Thoracic aorta (tissue), 2 donors: ENCODE data around the gene TRRAP. TPM values are rescaled to one million over a fixed set of nuclear protein-coding genes. Genes with fewer than 3 reads are reported as not detected.

ENCODE experiments used
- ATAC-seq: fragments of 150-250 bp; one replicate; pipeline ENCODE4 v1.8.0; 2017; ENCODE audit warnings: low read depth; ENCODE audit not compliant: insufficient number of reproducible peaks, low FRiP score
- DNase-seq: peaks from one replicate; pipeline ENCODE4 v3.0.0-alpha.2; 2020; ENCODE audit warnings: low spot score
- H3K27ac ChIP-seq, 2 donors: fragments of 200-600 bp; sonication (generic); 1 replicate in 1 of 2; 2 replicates in 1 of 2; pipeline ENCODE4 v1.5.1; 2016; ENCODE audit warnings: mild to moderate bottlenecking in 2 of 2, moderate library complexity in 2 of 2
- H3K27me3 ChIP-seq: fragments of 200-600 bp; sonication (generic); replicated peaks from 2 replicates; pipeline ENCODE4 v1.6.0; 2016; ENCODE audit warnings: mild to moderate bottlenecking; ENCODE audit not compliant: insufficient read depth
- H3K36me3 ChIP-seq: fragments of 200-600 bp; sonication (generic); one replicate; pipeline ENCODE4 v1.5.1; 2016
- H3K4me1 ChIP-seq, 2 donors: fragments of 200-600 bp; sonication (generic); 1 replicate in 1 of 2; 2 replicates in 1 of 2; pipeline versions ENCODE4 v1.5.1 to v1.6.0; 2016; ENCODE audit warnings: low read depth in 2 of 2, mild to moderate bottlenecking in 1 of 2; ENCODE audit not compliant: control insufficient read depth in 1 of 2
- H3K4me3 ChIP-seq: fragments of 200-600 bp; sonication (generic); 2 replicates; pipeline ENCODE4 v1.5.1; 2016; ENCODE audit warnings: mild to moderate bottlenecking
- H3K9me3 ChIP-seq: fragments of 200-600 bp; sonication (generic); 2 replicates; pipeline ENCODE4 v1.5.1; 2016
- CTCF ChIP-seq: fragments of 200-600 bp; sonication (generic); IDR thresholded peaks from one replicate; pipeline ENCODE4 v1.5.1; 2019; ENCODE audit warnings: antibody characterized with exemption
- total RNA-seq, 2 donors: library from RNA; depleted of rRNA; stranded (reverse); fragments of >200 nt; gene quantifications; one replicate each; pipeline versions ENCODE4 v1.1.0 to v1.2.3, GENCODE V29; 2016

The TRRAP gene
- total RNA-seq, 2 donors from 2014 or later: 44.8 to 49.5 TPM

GRCh38 chr7:99027841-99028240, 149.5 kb downstream of the TRRAP start:
- peaks cover 44% of the 10 kb centered on the region for H3K36me3 ChIP-seq
- no peak for DNase-seq
- ATAC-seq: no peak

DNA sequence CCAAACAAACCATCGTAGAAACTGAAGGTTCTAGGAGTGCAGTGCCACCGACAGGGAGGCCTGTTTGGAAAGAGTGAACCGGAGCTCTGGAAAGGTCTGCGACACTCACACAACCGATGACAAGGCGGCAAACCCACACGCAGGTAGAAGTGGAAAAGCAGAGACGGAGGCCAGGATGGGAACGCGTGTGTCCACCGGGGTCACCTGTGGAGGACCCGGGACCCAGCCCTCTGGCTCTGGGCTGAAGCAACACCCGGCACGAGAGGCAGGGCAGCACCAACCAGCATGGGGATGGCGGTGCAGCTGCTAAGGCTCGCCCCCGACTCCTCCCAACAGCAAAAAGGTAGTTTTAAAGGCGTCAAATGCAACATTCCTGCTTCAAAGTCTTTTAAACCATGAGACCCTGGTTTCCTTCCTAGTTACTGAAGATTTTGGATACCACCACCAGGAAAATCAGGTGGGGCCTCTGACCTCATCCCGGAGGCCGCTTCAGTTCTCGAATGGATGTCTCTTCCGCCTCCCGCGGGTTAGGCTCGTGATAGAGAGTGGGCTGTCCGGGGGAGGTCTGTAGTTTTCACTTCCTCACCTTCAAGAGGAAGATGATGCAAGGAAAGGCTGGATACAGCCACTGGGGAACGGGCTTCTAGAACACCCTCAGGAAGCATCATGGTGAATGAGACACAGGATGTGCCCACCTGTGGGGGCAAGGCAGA, 150.1 kb downstream of the TRRAP start:
- ATAC-seq (no peak), DNase-seq (no peak)
- TF ChIP-seq CTCF: no peak
- H3K9me3 ChIP-seq: no peaks in the 10 kb centered on the region
- peaks cover 23 to 30% of the 10 kb centered on the region in 2 donors for H3K4me1 ChIP-seq
- no peak overlapping the region for H3K27ac ChIP-seq
- peaks cover 50% of the 10 kb centered on the region for H3K36me3 ChIP-seq
- no peak overlapping the region for H3K4me3 ChIP-seq
- H3K27me3 ChIP-seq: no peaks in the 10 kb centered on the region

More at GRCh38 chr7:99027841-99028240, 149.5 kb downstream of the TRRAP start:
- H3K27ac ChIP-seq: no peak overlapping the region
- H3K4me1 ChIP-seq: peaks cover 23 to 30% of the 10 kb centered on the region in 2 donors
- no peaks in the 10 kb centered on the region for H3K9me3 ChIP-seq
- no peak overlapping the region for H3K4me3 ChIP-seq
- no peaks in the 10 kb centered on the region for H3K27me3 ChIP-seq
- TF ChIP-seq CTCF: no peak

GRCh38 chr7:99029466-99030435, 151.4 kb downstream of the TRRAP start:
- Histone ChIP-seq H3K9me3 (no peaks in the 10 kb centered on the region), H3K4me3 (no peak overlapping the region), H3K4me1 (peaks cover 23 to 30% of the 10 kb centered on the region in 2 donors), H3K36me3 (peaks cover 62% of the 10 kb centered on the region), H3K27me3 (no peaks in the 10 kb centered on the region), H3K27ac (peak overlapping the region; percentile 89 to 91)
- no peak for TF ChIP-seq CTCF
- ATAC-seq (no peak), DNase-seq (no peak)

- ATAC-seq (no peak), DNase-seq (no peak)
- Histone ChIP-seq H3K36me3 (peaks cover 69% of the 10 kb centered on the region), H3K4me1 (peaks cover 23 to 31% of the 10 kb centered on the region in 2 donors), H3K4me3 (no peak overlapping the region), H3K27ac (peak overlapping the region; percentile 89 to 91), H3K9me3 (no peaks in the 10 kb centered on the region), H3K27me3 (no peaks in the 10 kb centered on the region)
- no peak for TF ChIP-seq CTCF
Measured at GRCh38 chr7:99030457-99030856, 152.1 kb downstream of the TRRAP start.

DNA sequence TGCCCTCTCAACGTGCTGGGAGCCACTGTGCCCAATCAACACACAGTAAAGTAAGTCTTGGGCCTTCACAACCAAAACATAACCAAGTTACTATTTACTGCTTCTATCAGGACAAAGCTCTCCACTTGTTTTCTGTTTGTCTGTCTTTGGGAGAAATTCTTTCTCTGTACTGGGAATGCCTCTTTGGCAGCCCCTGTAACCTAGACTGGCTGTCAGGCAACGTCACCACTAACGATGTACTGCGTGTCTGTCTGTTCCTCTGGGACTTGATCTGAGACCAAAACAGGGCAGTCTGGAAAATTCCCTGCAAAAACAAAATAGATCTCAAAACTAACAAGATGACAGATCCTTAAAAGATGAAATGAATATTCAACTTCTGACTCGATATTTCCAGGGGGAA, 152.6 kb downstream of the TRRAP start:
- H3K27me3 ChIP-seq: no peaks in the 10 kb centered on the region
- peak; percentile 76 for ATAC-seq
- no peaks in the 10 kb centered on the region for H3K9me3 ChIP-seq
- peaks cover 23 to 36% of the 10 kb centered on the region in 2 donors for H3K4me1 ChIP-seq
- peak overlapping the region; percentile 89 to 91 for H3K27ac ChIP-seq
- no peak for DNase-seq
- peak overlapping the region; percentile 13 for H3K4me3 ChIP-seq
- H3K36me3 ChIP-seq: peaks cover 74% of the 10 kb centered on the region
- no peak for TF ChIP-seq CTCF
